CD4-positive, CD25-positive, alpha-beta regulatory T cell (primary cell): ENCODE results near the gene SUGP2. TPM values are rescaled to one million over a fixed set of nuclear protein-coding genes. Genes with fewer than 3 reads are reported as not detected.

Experiments
- ATAC-seq, 2 donors: fragments of 150-1000 bp; cut with Tn5 transposase; one replicate each; pipeline ENCODE4 v1.10.0; 2021; ENCODE audit warnings: low read depth in 2 of 2, moderate number of reproducible peaks in 2 of 2, moderate library complexity in 1 of 2
- DNase-seq, 3 donors: peaks; one replicate each; pipeline versions ENCODE4 v3.0.0 to v3.0.0-alpha.2; 2012 to 2022; ENCODE audit warnings: mixed read lengths in 1 of 3
- H3K27ac ChIP-seq: one replicate; pipeline ENCODE4 v1.7.0; 2013; ENCODE audit warnings: mild to moderate bottlenecking, low read length; ENCODE audit not compliant: insufficient read depth, poor library complexity, severe bottlenecking
- H3K27me3 ChIP-seq: one replicate; pipeline ENCODE4 v1.7.0; 2013; ENCODE audit warnings: low read length; ENCODE audit not compliant: control insufficient read depth, insufficient read depth
- H3K36me3 ChIP-seq: one replicate; pipeline ENCODE4 v1.7.0; 2013; ENCODE audit warnings: mild to moderate bottlenecking, low read length, moderate library complexity; ENCODE audit not compliant: control insufficient read depth, insufficient read depth
- H3K4me1 ChIP-seq: 2 replicates; pipeline ENCODE4 v1.7.0; 2013; ENCODE audit warnings: mild to moderate bottlenecking, low read length; ENCODE audit not compliant: insufficient read depth, control insufficient read depth, poor library complexity, severe bottlenecking
- H3K4me3 ChIP-seq: one replicate; pipeline ENCODE4 v1.7.0; 2013; ENCODE audit warnings: low read depth, mild to moderate bottlenecking, low read length, moderate library complexity
- H3K9me3 ChIP-seq, 2 experiments: 1 replicate in 1 of 2; 2 replicates in 1 of 2; pipeline ENCODE4 v1.7.0; 2013; ENCODE audit warnings: low read length in 2 of 2, mild to moderate bottlenecking in 1 of 2, moderate library complexity in 1 of 2; ENCODE audit not compliant: control insufficient read depth in 2 of 2
- H3K27ac Mint-ChIP-seq, 3 donors: one replicate each; pipeline ENCODE4 v1.8.0; 2020 to 2022; ENCODE audit warnings: mild to moderate bottlenecking in 3 of 3, mixed read lengths in 3 of 3, moderate library complexity in 2 of 3
- H3K27me3 Mint-ChIP-seq: one replicate; pipeline ENCODE4 v1.8.0; 2022; ENCODE audit warnings: mild to moderate bottlenecking, mixed read lengths
- H3K36me3 Mint-ChIP-seq: one replicate; pipeline ENCODE4 v1.8.0; 2020; ENCODE audit warnings: mixed read lengths
- H3K4me1 Mint-ChIP-seq, 4 donors: one replicate each; pipeline ENCODE4 v1.8.0; 2020 to 2022; ENCODE audit warnings: mixed read lengths in 4 of 4, mild to moderate bottlenecking in 1 of 4
- H3K4me3 Mint-ChIP-seq, 4 donors: one replicate each; pipeline ENCODE4 v1.8.0; 2020 to 2022; ENCODE audit warnings: mild to moderate bottlenecking in 4 of 4, mixed read lengths in 4 of 4, moderate library complexity in 3 of 4
- H3K9me3 Mint-ChIP-seq, 7 donors: one replicate each; pipeline ENCODE4 v1.8.0; 2020 to 2022; ENCODE audit warnings: mixed read lengths in 7 of 7, mild to moderate bottlenecking in 3 of 7, moderate library complexity in 2 of 7
- polyA plus RNA-seq, 4 donors: library from polyadenylated mRNA; unstranded; fragments of 300-500 nt; fragmentation: Illumina TruSeq; gene quantifications; one replicate each; pipeline ENCODE4 v1.2.3, GENCODE V29; 2021
- total RNA-seq: library from RNA; stranded (reverse); gene quantifications from one replicate; pipeline ENCODE4 v1.2.3, GENCODE V29; 2022

SUGP2 gene
- total and polyA plus RNA-seq, 5 donors from 2014 or later, result 6.2 to 131 (median 8.2) TPM

DNA sequence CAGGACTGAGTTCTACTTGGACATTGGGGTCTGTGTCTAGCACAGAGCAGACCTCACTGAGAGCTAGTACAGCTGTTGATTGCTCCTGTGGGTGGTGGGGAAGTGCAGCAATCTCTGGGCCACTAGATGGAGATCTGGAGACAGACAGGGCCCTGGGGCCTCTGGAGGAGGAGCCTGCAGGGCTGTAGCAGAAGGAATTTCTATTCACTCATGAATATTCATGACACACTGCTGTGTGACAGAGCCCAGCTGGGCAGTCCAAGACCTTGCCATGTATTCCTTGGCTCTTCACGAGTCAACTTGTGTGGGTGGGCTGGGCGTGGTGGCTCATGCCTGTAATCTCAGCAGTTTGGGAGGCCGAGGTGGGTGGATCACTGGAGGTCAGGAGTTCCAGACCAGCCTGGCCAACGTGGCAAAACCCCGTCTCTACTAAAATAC is 37.5 kb downstream of the SUGP2 start:
- DNase-seq (peak in 1 of 3 donors; percentile 44), ATAC-seq (no peak)
- no peaks in the 10 kb centered on the region for H3K27me3 Mint-ChIP-seq
- Histone ChIP-seq H3K4me3 (no peak overlapping the region), H3K4me1 (no peaks in the 10 kb centered on the region), H3K9me3 (no peaks in the 10 kb centered on the region), H3K27me3 (no peaks in the 10 kb centered on the region), H3K36me3 (peaks cover 32% of the 10 kb centered on the region), H3K27ac (no peak overlapping the region)
- H3K27ac Mint-ChIP-seq, result no peak overlapping the region
- H3K4me3 Mint-ChIP-seq, result no peak overlapping the region
- no peaks in the 10 kb centered on the region for H3K9me3 Mint-ChIP-seq
- peaks cover 42% of the 10 kb centered on the region for H3K36me3 Mint-ChIP-seq
- peaks cover 0 to 18% (median 12%) of the 10 kb centered on the region in 4 donors for H3K4me1 Mint-ChIP-seq

DNA sequence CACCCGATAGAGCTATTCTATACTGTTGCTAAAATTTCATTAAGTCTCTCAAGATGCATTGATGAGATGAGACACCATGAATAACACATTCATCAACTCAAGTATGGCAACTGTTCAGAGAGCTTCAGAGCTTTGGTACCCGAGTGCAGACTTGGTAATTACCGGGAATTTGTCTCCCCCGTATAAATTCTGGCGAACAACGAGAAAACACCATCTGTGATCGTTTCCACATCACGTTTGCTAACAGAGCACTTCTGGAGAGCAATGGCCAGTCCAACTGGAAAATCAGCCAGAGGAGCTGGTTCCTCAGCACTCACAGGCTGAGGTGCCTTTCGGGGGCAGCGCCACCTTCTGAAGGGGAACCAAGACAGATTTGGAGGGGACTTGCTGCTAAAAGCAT is 40.2 kb downstream of the SUGP2 start:
- ATAC-seq, result no peak
- peaks cover 22% of the 10 kb centered on the region for H3K36me3 ChIP-seq
- Mint-ChIP-seq H3K4me1 (no peaks in the 10 kb centered on the region), H3K9me3 (no peaks in the 10 kb centered on the region), H3K4me3 (no peak overlapping the region), H3K36me3 (peaks cover 28% of the 10 kb centered on the region), H3K27ac (no peak overlapping the region), H3K27me3 (no peaks in the 10 kb centered on the region)
- H3K27ac ChIP-seq, result no peak overlapping the region
- H3K27me3 ChIP-seq, result no peaks in the 10 kb centered on the region
- no peaks in the 10 kb centered on the region for H3K9me3 ChIP-seq
- no peak overlapping the region for H3K4me3 ChIP-seq
- no peak for DNase-seq
- H3K4me1 ChIP-seq, result no peaks in the 10 kb centered on the region

DNA sequence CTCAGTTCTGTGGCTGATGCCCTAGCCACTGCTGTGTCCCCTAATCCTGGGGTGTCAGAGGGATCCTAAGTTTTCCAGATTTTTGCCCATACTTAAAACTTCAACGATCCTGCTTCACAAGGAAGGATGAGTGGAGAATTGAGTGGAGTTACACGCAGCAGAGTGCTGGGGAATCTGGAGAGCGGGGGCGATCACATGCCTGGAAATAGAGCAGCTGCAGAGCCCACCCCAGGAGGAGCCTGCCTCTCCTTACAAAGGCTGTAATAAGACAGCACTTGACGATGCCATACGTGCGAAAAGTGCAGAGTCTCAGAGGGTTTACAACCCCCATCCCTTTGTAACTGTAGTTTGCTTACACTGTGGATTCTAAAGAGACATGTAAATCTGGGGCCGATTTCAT is 40.6 kb downstream of the SUGP2 start:
- no peak for DNase-seq
- Mint-ChIP-seq H3K27ac (no peak overlapping the region), H3K4me3 (no peak overlapping the region), H3K27me3 (no peaks in the 10 kb centered on the region), H3K4me1 (no peaks in the 10 kb centered on the region), H3K9me3 (no peaks in the 10 kb centered on the region), H3K36me3 (peaks cover 24% of the 10 kb centered on the region)
- ATAC-seq, result no peak
- no peaks in the 10 kb centered on the region for H3K27me3 ChIP-seq
- H3K9me3 ChIP-seq, result no peaks in the 10 kb centered on the region
- peaks cover 22% of the 10 kb centered on the region for H3K36me3 ChIP-seq
- H3K4me1 ChIP-seq, result no peaks in the 10 kb centered on the region
- H3K4me3 ChIP-seq, result no peak overlapping the region
- H3K27ac ChIP-seq, result no peak overlapping the region

DNA sequence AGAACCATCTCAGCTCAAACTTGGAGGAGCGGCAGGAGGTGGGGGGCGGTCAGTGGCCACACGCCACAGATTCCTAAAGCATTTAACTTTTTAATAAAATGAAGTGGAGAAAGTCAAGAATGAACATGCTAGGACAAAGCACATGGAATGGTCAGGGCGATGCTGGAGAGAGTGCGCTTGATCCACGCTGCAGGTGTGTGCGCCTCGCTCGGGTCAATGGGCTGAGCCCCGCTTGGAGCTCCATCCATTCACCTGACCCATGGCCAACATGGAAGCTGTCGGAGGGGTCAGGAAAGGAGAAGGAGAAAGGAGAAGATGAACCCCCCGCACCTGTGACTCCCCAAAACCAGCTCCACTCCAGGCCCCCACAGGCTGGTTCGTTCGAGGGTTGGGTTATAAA is 41.8 kb downstream of the SUGP2 start:
- H3K4me1 Mint-ChIP-seq, result no peaks in the 10 kb centered on the region
- H3K27me3 ChIP-seq, result no peaks in the 10 kb centered on the region
- no peak overlapping the region for H3K4me3 Mint-ChIP-seq
- no peaks in the 10 kb centered on the region for H3K4me1 ChIP-seq
- DNase-seq (no peak), ATAC-seq (no peak)
- H3K27ac Mint-ChIP-seq, result no peak overlapping the region
- H3K27me3 Mint-ChIP-seq, result peaks cover 5% of the 10 kb centered on the region
- peaks cover 23% of the 10 kb centered on the region for H3K36me3 Mint-ChIP-seq
- peaks cover 22% of the 10 kb centered on the region for H3K36me3 ChIP-seq
- no peak overlapping the region for H3K27ac ChIP-seq
- H3K4me3 ChIP-seq, result no peak overlapping the region
- H3K9me3 ChIP-seq, result no peaks in the 10 kb centered on the region
- H3K9me3 Mint-ChIP-seq, result no peaks in the 10 kb centered on the region

DNA sequence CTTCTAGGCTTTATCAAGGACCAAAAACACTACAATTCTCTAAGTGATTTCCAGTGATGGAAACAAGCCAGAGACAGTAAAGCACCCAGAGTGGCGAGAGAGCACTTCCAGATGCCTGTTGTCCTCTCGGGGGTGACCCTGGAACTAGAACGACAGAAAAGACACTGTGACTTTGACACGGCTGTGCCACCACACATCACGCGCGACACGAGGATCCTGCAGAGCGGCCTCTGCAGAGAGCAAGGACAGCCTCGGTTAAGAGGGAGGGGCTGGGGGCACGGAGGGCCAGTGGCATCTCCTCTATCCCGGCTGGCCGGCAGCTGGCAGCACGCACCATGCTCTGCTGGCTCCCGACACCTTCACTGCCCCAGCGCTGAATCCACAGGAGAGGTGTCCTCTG is 42.3 kb downstream of the SUGP2 start:
- Mint-ChIP-seq H3K4me1 (no peaks in the 10 kb centered on the region), H3K9me3 (no peaks in the 10 kb centered on the region), H3K36me3 (peaks cover 23% of the 10 kb centered on the region), H3K27ac (no peak overlapping the region), H3K4me3 (no peak overlapping the region), H3K27me3 (peaks cover 9% of the 10 kb centered on the region)
- no peaks in the 10 kb centered on the region for H3K4me1 ChIP-seq
- no peak for DNase-seq
- no peaks in the 10 kb centered on the region for H3K9me3 ChIP-seq
- H3K27me3 ChIP-seq, result no peaks in the 10 kb centered on the region
- H3K36me3 ChIP-seq, result peaks cover 22% of the 10 kb centered on the region
- H3K4me3 ChIP-seq, result no peak overlapping the region
- no peak for ATAC-seq
- no peak overlapping the region for H3K27ac ChIP-seq

DNA sequence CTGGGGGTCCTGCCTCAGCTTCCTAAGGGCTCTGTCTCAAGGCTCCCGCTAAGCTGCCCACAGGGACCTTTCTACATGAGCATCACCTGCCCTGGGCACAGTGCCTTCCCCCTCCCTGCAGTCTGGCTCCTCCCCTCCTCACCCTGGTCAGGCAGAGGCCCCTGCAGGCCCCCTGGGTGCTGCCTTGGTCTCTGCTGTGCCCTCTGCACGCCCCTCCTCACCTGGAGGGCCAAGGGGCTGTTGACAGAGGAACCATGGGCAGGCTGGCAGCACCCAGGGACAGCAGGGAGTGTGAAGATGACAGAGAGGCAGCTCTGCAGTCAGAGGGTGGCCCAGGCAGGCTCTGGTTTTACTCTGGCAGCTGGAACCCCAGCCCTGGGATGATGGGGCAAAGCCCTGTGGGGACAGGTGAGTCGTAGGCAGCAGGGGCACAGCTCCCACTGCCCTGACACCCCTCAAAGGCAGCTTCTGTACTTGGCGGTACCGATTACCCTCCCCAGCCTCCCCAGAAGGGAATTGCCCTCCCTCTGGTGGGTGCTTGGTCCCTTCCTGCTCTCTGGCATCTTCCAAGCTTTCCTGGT is 43.1 kb downstream of the SUGP2 start:
- Mint-ChIP-seq H3K9me3 (no peaks in the 10 kb centered on the region), H3K27me3 (peaks cover 16% of the 10 kb centered on the region), H3K4me3 (no peak overlapping the region), H3K4me1 (no peaks in the 10 kb centered on the region), H3K27ac (no peak overlapping the region), H3K36me3 (peaks cover 23% of the 10 kb centered on the region)
- Histone ChIP-seq H3K9me3 (no peaks in the 10 kb centered on the region), H3K36me3 (peaks cover 22% of the 10 kb centered on the region), H3K4me3 (no peak overlapping the region), H3K27ac (no peak overlapping the region), H3K4me1 (no peaks in the 10 kb centered on the region), H3K27me3 (no peaks in the 10 kb centered on the region)
- ATAC-seq, result no peak
- no peak for DNase-seq

DNA sequence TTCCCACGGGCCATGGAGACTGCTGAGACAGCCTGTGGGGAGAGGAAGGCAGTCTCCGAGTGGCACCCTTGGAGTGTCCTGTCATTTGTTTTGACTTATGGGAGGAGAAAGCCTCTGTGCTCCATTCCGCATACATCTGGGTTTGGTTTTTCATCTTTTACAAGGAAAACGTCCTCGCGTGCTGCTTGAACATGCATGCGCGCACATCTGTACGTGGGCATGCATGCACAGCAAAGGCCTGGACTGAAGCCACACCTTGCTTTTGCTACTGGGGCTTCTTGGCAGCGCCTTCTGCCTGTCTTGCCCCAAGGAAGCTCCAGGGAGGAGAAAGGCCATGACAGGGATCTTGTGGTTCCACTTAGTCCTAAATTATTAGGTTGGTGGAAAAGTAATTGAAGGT is 44.0 kb downstream of the SUGP2 start:
- Histone ChIP-seq H3K4me3 (no peak overlapping the region), H3K4me1 (no peaks in the 10 kb centered on the region), H3K9me3 (no peaks in the 10 kb centered on the region), H3K27ac (no peak overlapping the region), H3K27me3 (no peaks in the 10 kb centered on the region), H3K36me3 (peaks cover 19% of the 10 kb centered on the region)
- Mint-ChIP-seq H3K4me1 (no peaks in the 10 kb centered on the region), H3K36me3 (peaks cover 22% of the 10 kb centered on the region), H3K4me3 (no peak overlapping the region), H3K27me3 (peaks cover 25% of the 10 kb centered on the region), H3K9me3 (no peaks in the 10 kb centered on the region), H3K27ac (peak overlapping the region in 1 of 3 donors; percentile 66)
- DNase-seq, result no peak
- no peak for ATAC-seq

DNA sequence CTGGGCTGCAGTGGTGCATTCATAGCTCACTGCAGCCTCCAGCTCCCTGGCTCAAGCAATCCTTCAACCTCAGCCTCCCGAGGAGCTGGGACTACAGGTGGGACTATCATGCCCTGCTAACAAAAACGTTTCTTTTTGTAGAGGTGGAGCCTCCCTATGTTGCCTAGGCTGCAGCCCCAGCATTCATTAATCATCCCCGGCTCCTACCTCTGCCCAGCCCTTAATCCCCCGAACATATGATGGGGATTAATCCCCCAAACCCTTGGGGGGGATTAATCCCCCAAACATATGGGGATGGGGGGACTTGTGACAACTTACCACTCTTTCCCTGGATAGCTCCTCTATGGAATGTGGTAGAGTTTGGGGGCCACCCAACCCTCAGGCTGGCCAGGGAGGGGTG is 45.9 kb downstream of the SUGP2 start:
- Mint-ChIP-seq H3K27me3 (peaks cover 27% of the 10 kb centered on the region), H3K4me1 (no peaks in the 10 kb centered on the region), H3K36me3 (peaks cover 9% of the 10 kb centered on the region), H3K27ac (no peak overlapping the region), H3K4me3 (no peak overlapping the region), H3K9me3 (no peaks in the 10 kb centered on the region)
- Histone ChIP-seq H3K4me3 (no peak overlapping the region), H3K9me3 (no peaks in the 10 kb centered on the region), H3K27me3 (peaks cover 2% of the 10 kb centered on the region), H3K36me3 (peaks cover under 1% of the 10 kb centered on the region), H3K27ac (no peak overlapping the region), H3K4me1 (no peaks in the 10 kb centered on the region)
- ATAC-seq, result no peak
- no peak for DNase-seq
